GM12892 (cell line): Measurements from ENCODE around the gene CACNB3.

Source experiments
- POLR2A ChIP-seq: IDR thresholded peaks from 2 replicates; pipeline ENCODE4 v1.6.1; 2011; ENCODE audit warnings: low read depth, low read length, control low read depth
- POLR2AphosphoS5 ChIP-seq: IDR thresholded peaks from 2 replicates; pipeline ENCODE4 v1.6.1; 2011; ENCODE audit warnings: low read depth, low read length, control low read depth
- TAF1 ChIP-seq: IDR thresholded peaks from 2 replicates; pipeline ENCODE4 v1.6.1; 2011; ENCODE audit warnings: low read depth, mild to moderate bottlenecking, control low read depth, low read length, borderline replicate concordance

GRCh38 chr12:48788524-48788853 is 29.8 kb upstream of the CACNB3 start:
- no peak for TF ChIP-seq POLR2AphosphoS5
- no peak for TF ChIP-seq POLR2A
- no peak for TF ChIP-seq TAF1
